CD4-positive, alpha-beta memory T cell (primary cell): ENCODE data around the gene NSUN7. TPM values are rescaled to one million over a fixed set of nuclear protein-coding genes. Genes with fewer than 3 reads are reported as not detected.

ENCODE experiments used
- CTCF ChIA-PET: fragments of 350-600 bp; sonication (Branson Sonifier 250); formaldehyde crosslinking; loops from one replicate; lab custom pipeline; 2021; ENCODE audit warnings: inconsistent platforms; ENCODE audit not compliant: partially characterized antibody; lab: Charles Lee
- POLR2A ChIA-PET: fragments of 350-600 bp; sonication (Branson Sonifier 250); formaldehyde crosslinking; loops from one replicate; lab custom pipeline; 2021; ENCODE audit not compliant: partially characterized antibody; lab: Charles Lee
- DNase-seq, 5 donors: peaks; one replicate each; pipeline versions ENCODE4 v3.0.0 to v3.0.0-alpha.2; 2020 to 2022; ENCODE audit warnings: mixed read lengths in 1 of 5
- H3K27ac ChIP-seq: one replicate; pipeline ENCODE4 v1.7.0; 2013; ENCODE audit warnings: low read depth, low read length
- H3K27me3 ChIP-seq: 2 replicates; pipeline ENCODE4 v1.7.0; 2013; ENCODE audit warnings: mild to moderate bottlenecking, low read length, moderate library complexity; ENCODE audit not compliant: insufficient read depth
- H3K36me3 ChIP-seq: 2 replicates; pipeline ENCODE4 v1.7.0; 2013; ENCODE audit warnings: mild to moderate bottlenecking, low read length, moderate library complexity; ENCODE audit not compliant: insufficient read depth
- H3K4me1 ChIP-seq: 2 replicates; pipeline ENCODE4 v1.7.0; 2013; ENCODE audit warnings: mild to moderate bottlenecking, low read length, moderate library complexity; ENCODE audit not compliant: insufficient read depth
- H3K4me3 ChIP-seq, 2 donors: one replicate each; pipeline ENCODE4 v1.7.0; 2013; ENCODE audit warnings: low read length in 2 of 2, mild to moderate bottlenecking in 1 of 2
- H3K9me3 ChIP-seq, 2 donors: one replicate each; pipeline ENCODE4 v1.7.0; 2013; ENCODE audit warnings: low read length in 2 of 2, control low read depth in 1 of 2; ENCODE audit not compliant: control insufficient read depth in 1 of 2
- H3K27ac Mint-ChIP-seq, 7 donors: one replicate each; pipeline ENCODE4 v1.8.0; 2020 to 2021; ENCODE audit warnings: mixed read lengths in 7 of 7, mild to moderate bottlenecking in 6 of 7, inconsistent platforms in 3 of 7, moderate library complexity in 3 of 7
- H3K27me3 Mint-ChIP-seq, 2 donors: one replicate each; pipeline ENCODE4 v1.8.0; 2020 to 2021; ENCODE audit warnings: mixed read lengths in 2 of 2
- H3K36me3 Mint-ChIP-seq, 2 donors: one replicate each; pipeline ENCODE4 v1.8.0; 2020 to 2021; ENCODE audit warnings: mixed read lengths in 2 of 2, inconsistent platforms in 1 of 2, mild to moderate bottlenecking in 1 of 2
- H3K4me1 Mint-ChIP-seq, 4 donors: one replicate each; pipeline ENCODE4 v1.8.0; 2020 to 2021; ENCODE audit warnings: mixed read lengths in 4 of 4, mild to moderate bottlenecking in 1 of 4
- H3K4me3 Mint-ChIP-seq, 8 donors: one replicate each; pipeline ENCODE4 v1.8.0; 2020 to 2021; ENCODE audit warnings: mixed read lengths in 8 of 8, mild to moderate bottlenecking in 7 of 8, moderate library complexity in 6 of 8, inconsistent platforms in 3 of 8
- H3K9me3 Mint-ChIP-seq, 8 donors: one replicate each; pipeline ENCODE4 v1.8.0; 2020 to 2021; ENCODE audit warnings: mixed read lengths in 8 of 8, mild to moderate bottlenecking in 5 of 8, inconsistent platforms in 3 of 8, moderate library complexity in 1 of 8
- intact Hi-C: fragments of 100-400 bp; cut with micrococcal nuclease; formaldehyde crosslinking; loops from one replicate; pipeline ENCODE4 v1.15.1; 2023
- polyA plus RNA-seq, 2 donors: library from polyadenylated mRNA; unstranded; fragments of 300-500 nt; fragmentation: Illumina TruSeq; gene quantifications; one replicate each; pipeline ENCODE4 v1.2.3, GENCODE V29; 2021
- total RNA-seq, 2 experiments: library from RNA; stranded (reverse); gene quantifications; one replicate each; pipeline ENCODE4 v1.2.3, GENCODE V29; 2021

NSUN7 gene
- total and polyA plus RNA-seq, 4 experiments from 2014 or later, result not detected

DNA sequence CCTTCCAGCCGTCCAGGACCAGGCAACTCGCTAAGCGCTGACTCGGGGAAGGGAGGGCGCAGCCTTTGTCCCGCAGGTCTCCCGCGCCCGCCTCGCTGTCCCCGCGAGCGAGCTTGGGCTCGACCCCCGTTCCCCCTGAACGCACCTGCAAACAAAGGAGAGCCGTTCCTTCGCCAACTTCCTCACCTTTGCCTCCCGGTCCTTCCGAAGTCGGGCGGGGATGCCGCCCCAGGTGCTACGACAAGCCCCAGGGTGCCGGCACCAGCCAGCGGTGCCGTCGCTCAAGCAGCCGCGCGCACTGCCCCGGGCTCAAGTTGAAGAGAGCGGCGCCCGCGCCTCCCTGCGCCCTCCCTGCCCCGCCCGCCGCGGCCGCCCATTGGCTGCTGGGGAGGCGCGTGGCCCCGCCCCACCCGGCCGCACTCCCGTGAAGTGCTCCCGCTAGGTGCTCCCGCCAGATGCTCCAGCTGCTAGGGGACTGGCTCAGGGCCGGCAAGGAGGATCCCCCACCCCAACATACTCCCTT is 107.1 kb downstream of the NSUN7 start:
- peak in 2 of 5 donors; percentile 15 to 21 for DNase-seq
- no peaks in the 10 kb centered on the region for H3K36me3 Mint-ChIP-seq
- no peak overlapping the region for H3K4me3 ChIP-seq
- H3K4me3 Mint-ChIP-seq, result peak overlapping the region; percentile 61 to 83 (median 72)
- peaks cover 0 to 1% (median 0%) of the 10 kb centered on the region in 8 donors for H3K9me3 Mint-ChIP-seq
- peaks cover 11% of the 10 kb centered on the region for H3K4me1 ChIP-seq
- H3K4me1 Mint-ChIP-seq, result peaks cover 8 to 18% (median 11%) of the 10 kb centered on the region in 4 donors
- no peaks in the 10 kb centered on the region for H3K9me3 ChIP-seq
- ChIA-PET CTCF (interaction anchor here (1.6 to 2.2 kb wide), 2 partner anchors 16 kb away, joined by 3 to 6 read pairs; no protein-coding TSS in a partner anchor), POLR2A (no interaction called here)
- H3K36me3 ChIP-seq, result no peaks in the 10 kb centered on the region
- H3K27me3 Mint-ChIP-seq, result peaks cover 41 to 43% of the 10 kb centered on the region in 2 donors
- intact Hi-C loops, result no loop called here
- peaks cover 10% of the 10 kb centered on the region for H3K27me3 ChIP-seq
- H3K27ac ChIP-seq, result no peak overlapping the region
- no peak overlapping the region for H3K27ac Mint-ChIP-seq

DNA sequence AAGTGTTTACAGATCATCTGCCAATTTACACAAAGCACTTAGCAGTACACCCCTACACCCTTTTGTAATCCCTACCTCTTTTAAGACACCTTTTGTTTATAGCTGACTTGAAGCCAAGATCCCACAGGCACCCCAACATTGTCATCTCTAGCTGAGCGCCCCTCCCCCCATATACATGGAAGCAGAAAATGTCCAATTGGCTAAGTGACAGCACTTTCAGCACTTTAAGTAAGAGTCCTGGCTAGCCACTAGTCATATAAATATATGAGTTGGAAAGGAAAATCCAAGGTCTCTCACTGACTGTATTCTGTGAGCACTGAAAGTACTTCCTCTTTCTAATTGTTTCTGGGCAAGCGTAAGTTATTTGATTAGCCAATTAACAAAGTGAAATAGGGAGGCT is 108.2 kb downstream of the NSUN7 start:
- peak overlapping the region in 2 of 8 donors; percentile 0 to 26 for H3K4me3 Mint-ChIP-seq
- no peaks in the 10 kb centered on the region for H3K36me3 ChIP-seq
- H3K4me1 ChIP-seq, result peaks cover 11% of the 10 kb centered on the region
- H3K4me1 Mint-ChIP-seq, result peaks cover 8 to 18% (median 11%) of the 10 kb centered on the region in 4 donors
- intact Hi-C loops, result no loop called here
- H3K27me3 ChIP-seq, result peaks cover 10% of the 10 kb centered on the region
- no peak for DNase-seq
- peaks cover 0 to 1% (median 0%) of the 10 kb centered on the region in 8 donors for H3K9me3 Mint-ChIP-seq
- ChIA-PET CTCF (interaction anchor here (2.2 kb wide), 1 partner anchor 17 kb away, joined by 6 read pairs; no protein-coding TSS in a partner anchor), POLR2A (no interaction called here)
- H3K4me3 ChIP-seq, result no peak overlapping the region
- no peak overlapping the region for H3K27ac Mint-ChIP-seq
- H3K27me3 Mint-ChIP-seq, result peaks cover 41% of the 10 kb centered on the region in 2 donors
- no peaks in the 10 kb centered on the region for H3K9me3 ChIP-seq
- no peaks in the 10 kb centered on the region for H3K36me3 Mint-ChIP-seq
- H3K27ac ChIP-seq, result no peak overlapping the region

DNA sequence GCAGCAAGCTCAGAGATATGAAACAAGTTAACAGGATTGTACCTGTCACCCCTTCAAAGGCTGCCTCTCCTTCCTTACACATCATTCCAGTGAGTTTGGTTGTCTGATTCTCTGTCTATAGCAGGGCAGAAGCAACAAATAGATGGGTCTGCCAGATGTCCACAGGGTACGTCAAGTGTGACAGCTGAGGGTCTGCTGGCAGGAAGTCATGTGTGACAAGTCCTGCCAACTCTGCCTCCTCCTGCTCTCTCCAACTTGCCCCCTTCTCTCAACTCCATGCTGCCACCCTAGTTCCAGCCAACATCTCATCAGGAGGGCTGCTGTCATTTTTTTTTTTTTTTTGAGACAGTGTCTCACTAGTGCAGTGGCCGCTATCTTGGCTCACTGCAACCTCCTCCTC is 109.2 kb downstream of the NSUN7 start:
- H3K4me1 Mint-ChIP-seq, result peaks cover 8 to 18% (median 11%) of the 10 kb centered on the region in 4 donors
- no peaks in the 10 kb centered on the region for H3K36me3 Mint-ChIP-seq
- H3K4me3 ChIP-seq, result no peak overlapping the region
- H3K27ac Mint-ChIP-seq, result no peak overlapping the region
- H3K36me3 ChIP-seq, result no peaks in the 10 kb centered on the region
- intact Hi-C loops, result no loop called here
- CTCF ChIA-PET, result interaction anchor here (2.2 kb wide), 1 partner anchor 18 kb away, joined by 6 read pairs; no protein-coding TSS in a partner anchor
- no peak for DNase-seq
- POLR2A ChIA-PET, result no interaction called here
- peaks cover 0 to 1% (median 0%) of the 10 kb centered on the region in 8 donors for H3K9me3 Mint-ChIP-seq
- H3K27me3 Mint-ChIP-seq, result peaks cover 35% of the 10 kb centered on the region in 2 donors
- no peaks in the 10 kb centered on the region for H3K9me3 ChIP-seq
- no peak overlapping the region for H3K4me3 Mint-ChIP-seq
- H3K27ac ChIP-seq, result no peak overlapping the region
- H3K4me1 ChIP-seq, result peaks cover 11% of the 10 kb centered on the region
- peaks cover 10% of the 10 kb centered on the region for H3K27me3 ChIP-seq

Other genes starting within 250 kb of the NSUN7 start
- gene RBM47, start 120.1 kb upstream of the NSUN7 start, total RNA-seq, result 1 to 10 TPM; 1.5 TPM
- under 1 TPM; 0.10 to 0.26 TPM for gene RBM47, start 120.1 kb upstream of the NSUN7 start, polyA plus RNA-seq